ENCODE measurements around the gene PTPRN2.

Gene PTPRN2

DNA sequence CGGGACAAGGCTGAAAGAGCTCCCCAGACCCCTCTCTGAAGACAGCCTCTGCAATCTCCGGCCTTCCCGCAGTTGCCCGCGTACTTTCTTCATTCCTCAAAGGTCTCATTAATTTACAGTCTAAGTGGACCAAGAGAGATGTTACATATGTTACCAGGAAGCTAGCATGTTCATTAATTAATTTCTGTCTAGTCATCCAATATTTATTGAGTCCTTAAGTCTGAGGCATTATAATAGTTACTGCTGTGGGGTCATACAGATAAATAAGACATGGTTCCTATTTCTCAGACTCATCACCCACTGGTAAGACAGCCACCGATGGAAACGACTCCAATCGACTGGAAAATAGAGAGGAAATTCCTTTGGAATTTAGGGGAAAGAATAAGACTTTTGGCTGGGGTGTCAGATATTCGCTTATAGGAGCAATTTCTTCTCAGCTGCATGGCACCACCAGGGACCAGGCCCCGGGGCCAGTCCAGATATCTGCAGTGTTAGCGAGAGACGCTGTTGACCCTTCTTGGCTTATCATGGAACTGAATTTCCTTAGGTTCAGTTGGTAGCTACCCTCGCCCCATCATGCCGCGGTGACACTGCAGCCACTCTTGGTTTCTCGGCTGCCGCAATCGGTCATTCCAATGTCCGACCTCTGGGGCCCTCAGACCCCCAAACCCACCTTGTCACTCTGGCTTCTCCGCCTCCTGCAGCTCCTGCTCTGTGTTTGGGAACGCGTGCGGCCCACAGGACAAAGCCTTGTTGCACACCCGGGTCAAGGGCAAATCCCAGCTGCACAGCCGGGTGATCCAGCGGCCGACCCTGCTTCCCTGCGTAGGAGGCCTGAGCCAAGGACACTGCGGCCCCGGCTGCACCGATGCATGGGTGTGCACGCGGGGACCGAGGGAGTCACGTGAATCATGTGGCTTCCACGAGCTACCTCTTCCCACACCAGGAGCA lies 867.6 kb downstream of the PTPRN2 start:
- TF ChIP-seq, protein P1, sequence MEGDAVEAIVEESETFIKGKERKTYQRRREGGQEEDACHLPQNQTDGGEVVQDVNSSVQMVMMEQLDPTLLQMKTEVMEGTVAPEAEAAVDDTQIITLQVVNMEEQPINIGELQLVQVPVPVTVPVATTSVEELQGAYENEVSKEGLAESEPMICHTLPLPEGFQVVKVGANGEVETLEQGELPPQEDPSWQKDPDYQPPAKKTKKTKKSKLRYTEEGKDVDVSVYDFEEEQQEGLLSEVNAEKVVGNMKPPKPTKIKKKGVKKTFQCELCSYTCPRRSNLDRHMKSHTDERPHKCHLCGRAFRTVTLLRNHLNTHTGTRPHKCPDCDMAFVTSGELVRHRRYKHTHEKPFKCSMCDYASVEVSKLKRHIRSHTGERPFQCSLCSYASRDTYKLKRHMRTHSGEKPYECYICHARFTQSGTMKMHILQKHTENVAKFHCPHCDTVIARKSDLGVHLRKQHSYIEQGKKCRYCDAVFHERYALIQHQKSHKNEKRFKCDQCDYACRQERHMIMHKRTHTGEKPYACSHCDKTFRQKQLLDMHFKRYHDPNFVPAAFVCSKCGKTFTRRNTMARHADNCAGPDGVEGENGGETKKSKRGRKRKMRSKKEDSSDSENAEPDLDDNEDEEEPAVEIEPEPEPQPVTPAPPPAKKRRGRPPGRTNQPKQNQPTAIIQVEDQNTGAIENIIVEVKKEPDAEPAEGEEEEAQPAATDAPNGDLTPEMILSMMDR (IDR thresholded peaks at IDR 0.05; ENCODE audit: borderline replicate concordance, control extremely low read depth, extremely low read depth, insufficient read depth, missing control alignments), result no peak
- in situ Hi-C loops (cut with MboI; ENCODE audit: low sequenced_read_pairs, unreplicated experiment), result no loop called here
- no peak for DNase-seq (ENCODE audit: low spot score)

- in situ Hi-C loops (cut with MboI; ENCODE audit: low sequenced_read_pairs, unreplicated experiment), result no loop called here
- no peak for DNase-seq (ENCODE audit: low spot score)
- TF ChIP-seq, protein P1 (IDR thresholded peaks at IDR 0.05; ENCODE audit: borderline replicate concordance, control extremely low read depth, extremely low read depth, insufficient read depth, missing control alignments), result no peak
These were observed 868.5 kb downstream of the PTPRN2 start for GRCh38 chr7:157719008-157719682.

DNA sequence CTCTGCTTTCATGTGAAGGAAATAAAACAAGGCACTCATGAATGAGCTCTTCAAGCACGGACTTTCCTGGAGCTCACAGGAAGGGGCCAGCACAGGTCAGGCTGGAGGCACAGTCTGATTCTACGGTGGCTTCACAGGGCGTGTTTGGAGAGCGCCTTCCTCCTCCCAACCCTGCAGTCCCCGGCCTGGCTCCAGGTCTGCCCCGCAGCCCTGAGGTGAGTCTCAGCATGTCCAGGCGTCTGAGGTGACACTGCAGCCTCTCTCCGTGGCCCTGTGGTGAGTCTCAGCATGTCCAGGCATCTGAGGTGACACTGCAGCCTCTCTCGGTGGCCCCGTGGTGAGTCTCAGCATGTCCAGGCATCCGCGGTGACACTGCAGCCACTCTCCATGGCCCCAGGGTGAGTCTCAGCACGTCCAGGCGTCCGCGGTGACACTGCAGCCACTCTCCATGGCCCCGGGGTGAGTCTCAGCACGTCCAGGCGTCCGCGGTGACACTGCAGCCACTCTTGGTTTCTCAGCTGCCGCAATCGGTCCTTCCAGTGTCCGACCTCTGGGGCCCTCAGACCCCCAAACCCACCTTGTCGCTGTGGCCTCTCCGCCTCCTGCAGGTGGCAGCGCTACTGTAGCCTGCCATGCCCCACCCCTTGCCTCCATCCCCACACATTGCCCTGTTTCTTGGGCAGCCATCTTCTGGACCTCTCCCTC lies 869.2 kb downstream of the PTPRN2 start:
- DNase-seq (ENCODE audit: low spot score), result no peak
- TF ChIP-seq, protein P1 (IDR thresholded peaks at IDR 0.05; ENCODE audit: borderline replicate concordance, control extremely low read depth, extremely low read depth, insufficient read depth, missing control alignments), result no peak
- in situ Hi-C loops (cut with MboI; ENCODE audit: low sequenced_read_pairs, unreplicated experiment), result no loop called here

GRCh38 chr7:157717211-157718174 lies 870.1 kb downstream of the PTPRN2 start:
- TF ChIP-seq, protein P1 (IDR thresholded peaks at IDR 0.05; ENCODE audit: borderline replicate concordance, control extremely low read depth, extremely low read depth, insufficient read depth, missing control alignments), result no peak
- in situ Hi-C loops (cut with MboI; ENCODE audit: low sequenced_read_pairs, unreplicated experiment), result no loop called here
- DNase-seq (ENCODE audit: low spot score), result no peak

DNA sequence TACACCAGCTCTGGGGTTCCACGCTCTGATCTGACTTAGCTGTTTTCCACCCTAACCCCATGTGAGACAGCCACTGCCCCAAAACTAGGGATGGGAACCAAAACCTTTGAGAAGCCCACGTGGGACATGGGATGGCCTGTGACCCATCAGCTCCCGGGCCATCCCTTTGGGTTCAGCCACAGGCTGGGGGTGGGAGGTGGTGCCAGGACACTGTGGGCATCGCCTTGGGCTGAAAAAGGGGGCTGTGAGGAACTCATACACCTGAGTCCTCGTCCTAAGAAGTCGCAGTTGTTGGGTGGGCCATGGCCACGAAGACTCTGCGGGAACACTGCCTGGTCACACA lies 871.7 kb downstream of the PTPRN2 start:
- DNase-seq (ENCODE audit: low spot score), result no peak
- in situ Hi-C loops (cut with MboI; ENCODE audit: low sequenced_read_pairs, unreplicated experiment), result no loop called here
- TF ChIP-seq, protein P1 (IDR thresholded peaks at IDR 0.05; ENCODE audit: borderline replicate concordance, control extremely low read depth, extremely low read depth, insufficient read depth, missing control alignments), result no peak
